B cell (primary cell): ENCODE data around the gene PLA2G6. TPM values are rescaled to one million over a fixed set of nuclear protein-coding genes. Genes with fewer than 3 reads are reported as not detected.

Experiments used
- ATAC-seq: fragments of 200-7000 bp; cut with Tn5 transposase; one replicate; pipeline ENCODE4 v1.10.0; 2021; ENCODE audit warnings: low read depth, mild to moderate bottlenecking, moderate number of reproducible peaks, moderate library complexity
- CTCF ChIA-PET: fragments of 350-600 bp; sonication (Branson Sonifier 250); formaldehyde crosslinking; loops from one replicate; lab custom pipeline; 2021; ENCODE audit warnings: antibody characterized with exemption, inconsistent platforms; lab: Charles Lee
- POLR2A ChIA-PET: fragments of 350-600 bp; sonication (Branson Sonifier 250); formaldehyde crosslinking; loops from one replicate; lab custom pipeline; 2021; ENCODE audit warnings: antibody characterized with exemption; lab: Charles Lee
- DNase-seq: peaks from one replicate; pipeline ENCODE4 v3.0.0; 2013
- H2AFZ ChIP-seq: 2 replicates; pipeline ENCODE4 v1.6.1; 2012; ENCODE audit warnings: mild to moderate bottlenecking, low read depth, low read length; ENCODE audit not compliant: insufficient read depth, poor library complexity, severe bottlenecking
- H3K27ac ChIP-seq, 2 donors: 1 replicate in 1 of 2; 2 replicates in 1 of 2; pipeline ENCODE4 v1.5.1; 2012 to 2013; ENCODE audit warnings: low read length in 2 of 2, mild to moderate bottlenecking in 2 of 2, moderate library complexity in 1 of 2
- H3K27me3 ChIP-seq, 4 experiments: fragments of 200-600 bp in 1 of 4; sonication (generic) in 1 of 4; replicated peaks in 1 of 4; 1 replicate in 2 of 4; 2 replicates in 2 of 4; pipeline versions ENCODE4 v1.6.1 to v1.7.0; 2013 to 2016; ENCODE audit warnings: low read length in 3 of 4, mild to moderate bottlenecking in 2 of 4, mixed read lengths in 1 of 4, moderate library complexity in 1 of 4; ENCODE audit not compliant: insufficient read depth in 4 of 4, control insufficient read depth in 3 of 4; ENCODE audit errors: control extremely low read depth in 1 of 4
- H3K36me3 ChIP-seq, 2 experiments: replicated peaks in 1 of 2; 1 replicate in 1 of 2; 2 replicates in 1 of 2; pipeline versions ENCODE4 v1.6.1 to v1.7.1; 2013; ENCODE audit warnings: low read length in 1 of 2; ENCODE audit not compliant: insufficient read depth in 2 of 2, control insufficient read depth in 1 of 2; ENCODE audit errors: control extremely low read depth in 1 of 2, extremely low read depth in 1 of 2
- H3K4me1 ChIP-seq, 2 donors: fragments of 200-600 bp in 1 of 2; sonication (generic) in 1 of 2; 1 replicate in 1 of 2; 2 replicates in 1 of 2; pipeline versions ENCODE4 v1.5.1 to v1.6.1; 2013 to 2017; ENCODE audit warnings: low read length in 2 of 2; ENCODE audit not compliant: control insufficient read depth in 2 of 2, insufficient read depth in 2 of 2
- H3K4me2 ChIP-seq: replicated peaks from 2 replicates; pipeline ENCODE3; 2012; ENCODE audit warnings: mild to moderate bottlenecking, low read depth, low read length; ENCODE audit not compliant: poor library complexity, severe bottlenecking
- H3K4me3 ChIP-seq, 5 experiments: fragments of 200-600 bp in 1 of 5; sonication (generic) in 1 of 5; 1 replicate in 3 of 5; 2 replicates in 2 of 5; pipeline versions ENCODE4 v1.5.1 to v1.7.0; 2011 to 2016; ENCODE audit warnings: low read length in 4 of 5, mild to moderate bottlenecking in 4 of 5, low read depth in 2 of 5, control low read depth in 1 of 5, moderate library complexity in 1 of 5; ENCODE audit not compliant: insufficient read depth in 1 of 5; ENCODE audit errors: control extremely low read depth in 1 of 5, extremely low read depth in 1 of 5
- H3K79me2 ChIP-seq: fragments of 200-600 bp; sonication (generic); one replicate; pipeline ENCODE4 v1.6.0; 2016; ENCODE audit warnings: low read length; ENCODE audit not compliant: control insufficient read depth, insufficient read depth
- H3K9ac ChIP-seq: fragments of 200-600 bp; sonication (generic); 2 replicates; pipeline ENCODE4 v1.6.1; 2017; ENCODE audit warnings: mild to moderate bottlenecking, low read length, moderate library complexity
- H3K9me3 ChIP-seq, 3 donors: one replicate each; pipeline versions ENCODE4 v1.6.1 to v1.7.1; 2013; ENCODE audit warnings: low read length in 2 of 3; ENCODE audit not compliant: control insufficient read depth in 2 of 3, insufficient read depth in 1 of 3; ENCODE audit errors: control extremely low read depth in 1 of 3
- H4K20me1 ChIP-seq: 2 replicates; pipeline ENCODE4 v1.6.0; 2012; ENCODE audit warnings: mild to moderate bottlenecking, low read length; ENCODE audit not compliant: insufficient read depth, control insufficient read depth, poor library complexity, severe bottlenecking
- H3K27ac Mint-ChIP-seq: one replicate; pipeline ENCODE4 v1.8.0; 2021; ENCODE audit warnings: mixed read lengths
- H3K27me3 Mint-ChIP-seq: one replicate; pipeline ENCODE4 v1.8.0; 2021; ENCODE audit warnings: mixed read lengths
- H3K4me1 Mint-ChIP-seq: one replicate; pipeline ENCODE4 v1.8.0; 2021; ENCODE audit warnings: mixed read lengths
- H3K4me3 Mint-ChIP-seq: one replicate; pipeline ENCODE4 v1.8.0; 2021; ENCODE audit warnings: mixed read lengths
- H3K9me3 Mint-ChIP-seq: one replicate; pipeline ENCODE4 v1.8.0; 2022; ENCODE audit warnings: mixed read lengths; ENCODE audit not compliant: insufficient read depth
- EZH2 ChIP-seq: IDR thresholded peaks from 2 replicates; pipeline ENCODE4 v1.6.1; 2012; ENCODE audit warnings: borderline replicate concordance, low read depth, mild to moderate bottlenecking, moderate library complexity, low read length; ENCODE audit not compliant: insufficient read depth, poor library complexity, severe bottlenecking
- WGBS: methylation state at CpG from one replicate; pipeline ENCODE4 v1.1.5; 2013; ENCODE audit warnings: missing lambda C conversion rate; ENCODE audit not compliant: insufficient coverage; 5-methylcytosine and 5-hydroxymethylcytosine counted together
- intact Hi-C: fragments of 100-400 bp; cut with micrococcal nuclease; formaldehyde crosslinking; loops from one replicate; pipeline ENCODE4 v1.10.0; 2022
- polyA plus RNA-seq: library from polyadenylated mRNA; depleted of rRNA; stranded (reverse); fragments of >200 nt; gene quantifications from 2 replicates; pipeline ENCODE4 v1.2.3, GENCODE V29; 2012
- total RNA-seq, 2 donors: library from RNA; stranded (reverse); fragments of 120-200 nt in 1 of 2; gene quantifications; 1 replicate in 1 of 2; 2 replicates in 1 of 2; pipeline versions ENCODE4 v1.2.3 to v1.2.4, GENCODE V29; 2013 to 2022
- TF ChIP-seq, protein P1 (sequence below): fragments of 200-600 bp; IDR thresholded peaks from one replicate; pipeline ENCODE4 v1.8.0; 2022; ENCODE audit warnings: antibody characterized with exemption, mild to moderate bottlenecking

PLA2G6 gene
- total and polyA plus RNA-seq, 2 donors (not counting 1 experiment from before 2014, with no cell fraction given): 125 to 148 TPM

DNA sequence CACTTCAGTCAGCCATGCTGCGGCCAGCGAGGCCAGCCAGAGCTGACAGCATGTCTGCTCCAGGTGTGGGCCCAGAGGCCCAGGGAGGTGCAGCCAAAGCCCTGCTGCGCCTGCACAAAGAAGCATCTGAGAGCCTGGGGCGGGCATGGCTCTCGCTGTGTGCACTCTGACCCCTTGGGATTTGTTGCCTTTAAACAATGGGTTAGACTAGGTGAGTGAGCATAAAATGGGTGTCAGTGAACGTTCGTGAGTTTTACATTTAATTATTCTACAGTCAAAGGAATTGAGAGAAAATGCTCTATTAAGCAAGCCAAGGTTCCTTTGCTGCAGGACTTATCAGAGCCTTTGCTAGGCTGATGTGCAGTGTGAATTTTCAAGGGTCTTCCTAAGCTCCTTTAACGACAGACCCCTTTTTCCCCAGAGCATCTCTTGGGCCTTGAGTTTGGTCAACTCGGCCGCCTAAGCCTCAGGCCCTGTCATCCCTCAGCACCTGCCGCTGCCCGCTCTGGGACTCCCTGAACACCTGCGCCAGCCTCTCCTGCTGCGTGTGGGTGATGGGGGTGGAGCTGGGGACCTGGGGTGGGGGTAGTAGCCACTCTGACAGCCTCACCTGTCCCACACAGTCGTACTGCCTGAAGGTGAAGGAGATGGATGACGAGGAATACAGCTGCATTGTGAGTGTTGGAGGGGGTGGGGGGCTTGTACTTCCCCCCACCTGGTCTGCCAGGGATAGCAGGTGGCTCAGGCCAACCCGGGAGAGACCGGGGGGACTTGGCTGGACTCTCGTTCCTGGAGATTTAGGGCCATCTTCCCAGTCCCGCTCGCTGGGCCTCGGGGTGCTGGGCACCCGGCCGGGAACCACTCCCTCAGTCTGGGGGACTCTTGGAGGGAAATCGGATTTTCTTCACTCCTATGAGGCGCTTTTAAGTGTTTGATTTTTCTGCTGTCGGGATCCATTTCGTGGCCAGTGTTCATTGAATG is 108.2 kb downstream of the PLA2G6 start:
- H4K20me1 ChIP-seq: no peaks in the 10 kb centered on the region
- ChIA-PET CTCF (no interaction called here), POLR2A (no interaction called here)
- no peaks in the 10 kb centered on the region for H3K9me3 Mint-ChIP-seq
- no peaks in the 10 kb centered on the region for H3K4me1 ChIP-seq
- H3K27ac ChIP-seq: no peak overlapping the region
- no peaks in the 10 kb centered on the region for H3K4me1 Mint-ChIP-seq
- H2AFZ ChIP-seq: no peak overlapping the region
- H3K36me3 ChIP-seq: peaks cover 0 to 47% of the 10 kb centered on the region in 2 experiments
- ATAC-seq (no peak), DNase-seq (no peak)
- TF ChIP-seq, protein P1, sequence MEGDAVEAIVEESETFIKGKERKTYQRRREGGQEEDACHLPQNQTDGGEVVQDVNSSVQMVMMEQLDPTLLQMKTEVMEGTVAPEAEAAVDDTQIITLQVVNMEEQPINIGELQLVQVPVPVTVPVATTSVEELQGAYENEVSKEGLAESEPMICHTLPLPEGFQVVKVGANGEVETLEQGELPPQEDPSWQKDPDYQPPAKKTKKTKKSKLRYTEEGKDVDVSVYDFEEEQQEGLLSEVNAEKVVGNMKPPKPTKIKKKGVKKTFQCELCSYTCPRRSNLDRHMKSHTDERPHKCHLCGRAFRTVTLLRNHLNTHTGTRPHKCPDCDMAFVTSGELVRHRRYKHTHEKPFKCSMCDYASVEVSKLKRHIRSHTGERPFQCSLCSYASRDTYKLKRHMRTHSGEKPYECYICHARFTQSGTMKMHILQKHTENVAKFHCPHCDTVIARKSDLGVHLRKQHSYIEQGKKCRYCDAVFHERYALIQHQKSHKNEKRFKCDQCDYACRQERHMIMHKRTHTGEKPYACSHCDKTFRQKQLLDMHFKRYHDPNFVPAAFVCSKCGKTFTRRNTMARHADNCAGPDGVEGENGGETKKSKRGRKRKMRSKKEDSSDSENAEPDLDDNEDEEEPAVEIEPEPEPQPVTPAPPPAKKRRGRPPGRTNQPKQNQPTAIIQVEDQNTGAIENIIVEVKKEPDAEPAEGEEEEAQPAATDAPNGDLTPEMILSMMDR: no peak
- TF ChIP-seq EZH2: no peak
- no peaks in the 10 kb centered on the region for H3K27me3 Mint-ChIP-seq
- H3K4me2 ChIP-seq: no peak overlapping the region
- no peaks in the 10 kb centered on the region for H3K9me3 ChIP-seq
- WGBS: over 99% methylated on average over 18 of the region's 28 CpGs
- no peak overlapping the region for H3K27ac Mint-ChIP-seq
- no peak overlapping the region for H3K4me3 Mint-ChIP-seq
- H3K4me3 ChIP-seq: no peak overlapping the region
- H3K9ac ChIP-seq: no peak overlapping the region
- no peaks in the 10 kb centered on the region for H3K79me2 ChIP-seq
- H3K27me3 ChIP-seq: no peaks in the 10 kb centered on the region
- intact Hi-C loops: no loop called here
